Myocyte (in vitro differentiated cells): ENCODE data around the gene TUT4. TPM values are rescaled to one million over a fixed set of nuclear protein-coding genes. Genes with fewer than 3 reads are reported as not detected.
"Not testable (repeated sequence)": the region's sequence is repeated elsewhere in the genome, so short reads cannot be mapped to it uniquely, and the experiment has no call there.

ENCODE experiments used
- DNase-seq: peaks from one replicate; pipeline ENCODE4 v3.0.0-alpha.2; 2012; ENCODE audit warnings: low read depth
- polyA plus RNA-seq: library from polyadenylated mRNA; unstranded; fragments of >200 nt; gene quantifications from one replicate; pipeline ENCODE4 v1.2.1, GENCODE V29; 2012; ENCODE audit warnings: missing spikeins
- total RNA-seq: library from RNA; depleted of rRNA; stranded (reverse); fragments of >200 nt; gene quantifications from 2 replicates; pipeline ENCODE4 v1.2.3, GENCODE V29; 2014

Gene TUT4
- 30.9 and 66.6 TPM in 2 replicates for total RNA-seq
- 18.8 TPM for polyA plus RNA-seq

- peak; percentile 87 for DNase-seq
Measured at GRCh38 chr1:52552505-52553361, at the start of gene TUT4. TSS of gene TUT4 (minus strand) at chr1:52553092. CDS start at chr1:52526280, 26,812 bp downstream.

- DNase-seq: peak; percentile 57
Measured at GRCh38 chr1:52601991-52602855, 49.3 kb upstream of the TUT4 start, which contains the start of gene GPX7. TSS of gene GPX7 (plus strand) at chr1:52602371. CDS start at chr1:52602410, 39 bp downstream.

GRCh38 chr1:52601519-52601918, 48.6 kb upstream of the TUT4 start:
- no peak for DNase-seq

- DNase-seq: no peak
Measured at GRCh38 chr1:52600533-52601179, 47.8 kb upstream of the TUT4 start.

- DNase-seq: peak; percentile 88
Measured at GRCh38 chr1:52599236-52599635, 46.3 kb upstream of the TUT4 start.

GRCh38 chr1:52598729-52599128, 45.8 kb upstream of the TUT4 start:
- DNase-seq: no peak

- no peak for DNase-seq
Measured at GRCh38 chr1:52597912-52598311, 45.0 kb upstream of the TUT4 start.

GRCh38 chr1:52595061-52595460, 42.2 kb upstream of the TUT4 start:
- no peak for DNase-seq

- no peak for DNase-seq
Measured at GRCh38 chr1:52593495-52593894, 40.6 kb upstream of the TUT4 start.

- peak; percentile 84 for DNase-seq
Measured at GRCh38 chr1:52592637-52593323, 39.9 kb upstream of the TUT4 start.

GRCh38 chr1:52590266-52590665, 37.4 kb upstream of the TUT4 start:
- no peak for DNase-seq

GRCh38 chr1:52588535-52588934, 35.6 kb upstream of the TUT4 start:
- DNase-seq: no peak

- DNase-seq: no peak
Measured at GRCh38 chr1:52588027-52588426, 35.1 kb upstream of the TUT4 start.

GRCh38 chr1:52585474-52585873, 32.6 kb upstream of the TUT4 start:
- DNase-seq: no peak

- DNase-seq: no peak
Measured at GRCh38 chr1:52582116-52582696, 29.3 kb upstream of the TUT4 start.

GRCh38 chr1:52580283-52580682, 27.4 kb upstream of the TUT4 start:
- DNase-seq: no peak

- DNase-seq: peak; percentile 67
Measured at GRCh38 chr1:52579415-52579814, 26.5 kb upstream of the TUT4 start.

GRCh38 chr1:52578066-52578465, 25.2 kb upstream of the TUT4 start:
- not testable (repeated sequence) for DNase-seq

GRCh38 chr1:52576074-52576473, 23.2 kb upstream of the TUT4 start:
- no peak for DNase-seq

- peak; percentile 38 for DNase-seq
Measured at GRCh38 chr1:52574594-52574993, 21.7 kb upstream of the TUT4 start.
